ENCODE measurements around the gene ZNF429. TPM values are rescaled to one million over a fixed set of nuclear protein-coding genes. Genes with fewer than 3 reads are reported as not detected.
"Not testable (repeated sequence)": the region's sequence is repeated elsewhere in the genome, so short reads cannot be mapped to it uniquely, and the experiment has no call there.

The ZNF429 gene
- total RNA-seq, 2 donors from 2014 or later = 10.5 to 15.1 TPM

DNA sequence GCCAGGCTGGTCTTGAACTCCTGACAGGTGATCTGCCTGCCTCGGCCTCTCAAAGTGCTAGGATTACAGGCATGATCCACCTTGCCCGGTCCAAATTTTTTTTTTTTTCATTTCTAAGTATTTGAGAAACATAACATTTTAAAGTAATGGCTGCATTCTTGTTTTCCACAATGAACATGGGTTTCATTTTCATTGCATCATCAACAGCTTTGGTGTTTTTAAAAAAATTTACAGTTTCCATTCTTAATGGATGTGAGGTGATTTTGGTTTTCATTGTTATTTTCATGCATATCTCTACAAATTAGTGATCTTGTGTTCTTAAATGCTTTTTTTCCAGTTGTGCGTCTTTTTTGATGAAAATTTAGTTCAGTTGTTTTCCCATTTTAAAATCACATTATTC lies 27.5 kb downstream of the ZNF429 start:
- intact Hi-C loops (cut with DNase I) = no loop called here
- Histone ChIP-seq H3K9me3 (peaks cover 12% of the 10 kb centered on the region), H3K27me3 (no peaks in the 10 kb centered on the region), H3K9ac (ENCODE audit: low read depth in 2 of 2, low read length in 2 of 2) (no peak overlapping the region), H3K36me3 (peaks cover 8% of the 10 kb centered on the region), H3K27ac (no peak overlapping the region), H3K4me1 (no peaks in the 10 kb centered on the region), H3K4me3 (no peak overlapping the region)
- DNase-seq = no peak
- TF ChIP-seq, protein P1, sequence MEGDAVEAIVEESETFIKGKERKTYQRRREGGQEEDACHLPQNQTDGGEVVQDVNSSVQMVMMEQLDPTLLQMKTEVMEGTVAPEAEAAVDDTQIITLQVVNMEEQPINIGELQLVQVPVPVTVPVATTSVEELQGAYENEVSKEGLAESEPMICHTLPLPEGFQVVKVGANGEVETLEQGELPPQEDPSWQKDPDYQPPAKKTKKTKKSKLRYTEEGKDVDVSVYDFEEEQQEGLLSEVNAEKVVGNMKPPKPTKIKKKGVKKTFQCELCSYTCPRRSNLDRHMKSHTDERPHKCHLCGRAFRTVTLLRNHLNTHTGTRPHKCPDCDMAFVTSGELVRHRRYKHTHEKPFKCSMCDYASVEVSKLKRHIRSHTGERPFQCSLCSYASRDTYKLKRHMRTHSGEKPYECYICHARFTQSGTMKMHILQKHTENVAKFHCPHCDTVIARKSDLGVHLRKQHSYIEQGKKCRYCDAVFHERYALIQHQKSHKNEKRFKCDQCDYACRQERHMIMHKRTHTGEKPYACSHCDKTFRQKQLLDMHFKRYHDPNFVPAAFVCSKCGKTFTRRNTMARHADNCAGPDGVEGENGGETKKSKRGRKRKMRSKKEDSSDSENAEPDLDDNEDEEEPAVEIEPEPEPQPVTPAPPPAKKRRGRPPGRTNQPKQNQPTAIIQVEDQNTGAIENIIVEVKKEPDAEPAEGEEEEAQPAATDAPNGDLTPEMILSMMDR (IDR thresholded peaks at IDR 0.05) = no peak

DNA sequence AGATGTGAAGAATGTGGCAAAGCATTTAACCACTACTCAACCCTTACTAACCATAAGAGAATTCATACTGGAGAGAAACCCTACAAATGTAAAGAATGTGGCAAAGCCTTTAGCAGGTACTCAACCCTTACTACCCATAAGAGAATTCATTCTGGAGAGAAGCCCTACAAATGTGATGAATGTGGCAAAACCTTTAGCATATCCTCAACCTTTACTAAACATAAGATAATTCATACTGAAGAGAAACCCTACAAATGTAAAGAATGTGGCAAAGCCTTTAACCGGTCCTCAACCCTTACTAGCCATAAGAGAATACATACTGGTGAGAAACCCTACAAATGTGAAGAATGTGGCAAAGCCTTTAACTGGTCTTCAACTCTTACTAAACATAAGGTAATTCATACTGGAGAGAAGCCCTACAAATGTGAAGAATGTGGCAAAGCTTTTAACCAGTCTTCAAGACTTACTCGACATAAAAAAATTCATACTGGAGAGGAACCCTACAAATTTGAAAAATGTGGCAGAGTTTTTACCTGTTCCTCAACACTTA lies 31.4 kb downstream of the ZNF429 start:
- peaks cover 12% of the 10 kb centered on the region for H3K9me3 ChIP-seq
- intact Hi-C loops (cut with DNase I); H3K36me3 ChIP-seq; H3K4me1 ChIP-seq; DNase-seq; H3K27me3 ChIP-seq; H3K9ac ChIP-seq (ENCODE audit: low read depth in 2 of 2, low read length in 2 of 2); H3K4me3 ChIP-seq; H3K27ac ChIP-seq: not testable (repeated sequence)

DNA sequence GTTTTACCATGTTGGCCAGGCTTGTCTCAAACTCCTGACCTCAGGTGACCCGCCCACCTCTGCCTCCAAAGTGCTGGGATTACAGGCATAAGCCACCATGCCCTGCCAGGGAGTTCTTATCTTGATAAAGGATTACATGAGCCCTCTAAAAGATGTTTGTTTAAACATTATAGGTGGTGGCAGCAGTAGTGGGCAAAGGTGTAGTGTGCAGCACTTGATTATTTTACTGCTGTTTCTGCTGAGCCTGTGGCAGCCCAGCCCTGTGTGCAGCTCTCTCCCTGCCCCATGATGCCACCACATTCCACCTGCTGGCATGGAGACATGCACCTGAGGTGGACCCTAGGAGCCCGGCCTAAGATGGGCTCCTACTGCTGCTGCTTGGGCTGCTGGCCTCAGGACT lies 54.0 kb downstream of the ZNF429 start:
- TF ChIP-seq, protein P1 (IDR thresholded peaks at IDR 0.05) = no peak
- intact Hi-C loops (cut with DNase I) = no loop called here
- H3K9me3 ChIP-seq = no peaks in the 10 kb centered on the region
- H3K36me3 ChIP-seq = no peaks in the 10 kb centered on the region
- H3K27ac ChIP-seq = no peak overlapping the region
- no peaks in the 10 kb centered on the region for H3K27me3 ChIP-seq
- no peaks in the 10 kb centered on the region for H3K4me1 ChIP-seq
- H3K9ac ChIP-seq (ENCODE audit: low read depth in 2 of 2, low read length in 2 of 2) = no peak overlapping the region
- no peak for DNase-seq
- no peak overlapping the region for H3K4me3 ChIP-seq

DNA sequence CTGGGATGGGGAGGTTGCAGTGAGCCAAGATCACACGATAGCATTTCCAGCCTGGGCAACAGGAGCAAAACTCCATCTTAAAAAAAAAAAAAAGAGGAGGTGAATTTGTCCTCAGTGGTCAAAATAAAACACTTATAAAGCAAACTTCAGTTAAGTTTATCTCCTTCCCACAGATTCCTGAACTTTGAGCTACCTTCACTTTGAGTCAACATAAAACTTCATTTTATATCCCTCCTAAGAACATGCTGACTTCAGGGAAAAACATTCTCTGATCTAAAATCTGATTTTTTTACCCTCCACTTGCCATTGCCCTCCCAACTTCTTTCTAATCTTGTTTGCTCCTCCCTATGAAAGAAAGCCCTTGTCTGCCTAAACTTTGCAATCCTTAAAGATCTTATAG lies 59.0 kb downstream of the ZNF429 start:
- Histone ChIP-seq H3K9ac (ENCODE audit: low read depth in 2 of 2, low read length in 2 of 2) (no peak overlapping the region), H3K27ac (peak overlapping the region; percentile 27), H3K27me3 (no peaks in the 10 kb centered on the region), H3K9me3 (no peaks in the 10 kb centered on the region), H3K36me3 (no peaks in the 10 kb centered on the region), H3K4me3 (no peak overlapping the region), H3K4me1 (no peaks in the 10 kb centered on the region)
- DNase-seq = no peak
- TF ChIP-seq, protein P1 (IDR thresholded peaks at IDR 0.05) = no peak
- intact Hi-C loops (cut with DNase I) = no loop called here

DNA sequence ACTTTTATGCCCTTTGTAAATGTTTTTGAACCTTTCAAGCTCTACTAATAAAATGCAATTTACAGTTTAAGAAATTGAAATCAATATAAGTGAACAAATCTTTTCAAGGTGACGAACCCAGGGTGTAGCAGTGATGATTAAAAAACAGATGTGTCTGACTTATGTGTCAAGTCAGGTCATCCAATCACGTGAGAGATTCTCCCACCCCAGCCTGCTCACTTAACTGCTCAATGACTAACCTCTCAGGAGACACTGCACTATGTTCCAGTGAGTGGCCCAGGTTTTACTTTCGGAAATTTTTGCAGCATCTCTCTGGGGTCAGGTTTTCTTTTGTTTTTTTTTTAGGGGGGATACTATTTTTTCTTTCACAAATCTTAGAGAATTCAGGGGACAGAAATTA lies 60.7 kb downstream of the ZNF429 start:
- Histone ChIP-seq H3K4me1 (no peaks in the 10 kb centered on the region), H3K9me3 (no peaks in the 10 kb centered on the region), H3K9ac (ENCODE audit: low read depth in 2 of 2, low read length in 2 of 2) (no peak overlapping the region), H3K4me3 (no peak overlapping the region), H3K27me3 (no peaks in the 10 kb centered on the region), H3K36me3 (no peaks in the 10 kb centered on the region), H3K27ac (no peak overlapping the region)
- TF ChIP-seq, protein P1 (IDR thresholded peaks at IDR 0.05) = no peak
- DNase-seq = no peak
- intact Hi-C loops (cut with DNase I) = no loop called here

DNA sequence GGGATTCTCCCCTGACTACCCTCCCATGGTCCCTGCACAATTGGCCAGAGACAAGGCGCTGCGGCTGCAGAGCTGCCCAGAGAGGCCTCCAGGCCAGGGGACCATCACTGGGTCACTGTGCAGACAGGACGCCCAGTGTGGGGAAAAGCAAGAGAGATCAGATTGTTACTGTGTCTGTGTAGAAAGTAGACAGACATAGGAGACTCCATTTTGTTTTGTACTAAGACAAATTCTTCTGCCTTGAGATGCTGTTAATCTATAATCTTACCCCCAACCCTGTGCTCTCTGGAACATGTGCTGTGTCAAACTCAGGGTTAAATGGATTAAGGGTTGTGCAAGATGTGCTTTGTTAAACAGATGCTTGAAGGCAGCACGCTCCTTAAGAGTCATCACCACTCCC lies 62.4 kb downstream of the ZNF429 start:
- H3K27me3 ChIP-seq; H3K4me3 ChIP-seq; intact Hi-C loops (cut with DNase I); H3K9me3 ChIP-seq; H3K36me3 ChIP-seq; DNase-seq; H3K9ac ChIP-seq (ENCODE audit: low read depth in 2 of 2, low read length in 2 of 2); H3K27ac ChIP-seq; H3K4me1 ChIP-seq: not testable (repeated sequence)

Measured in colonic mucosa (tissue), 4 donors.